GM23248 (cell line): Measurements from ENCODE around the gene ADAD1. TPM values are rescaled to one million over a fixed set of nuclear protein-coding genes. Genes with fewer than 3 reads are reported as not detected.

Experiments
- DNase-seq: peaks from one replicate; pipeline ENCODE4 v3.0.0-alpha.2; 2015
- H2AFZ ChIP-seq: fragments of 200-600 bp; sonication (generic); 2 replicates; pipeline ENCODE4 v1.6.1; 2016; ENCODE audit warnings: antibody characterized with exemption
- H3F3A ChIP-seq: fragments of 200-600 bp; sonication (generic); 2 replicates; pipeline ENCODE4 v1.6.1; 2016; ENCODE audit warnings: mild to moderate bottlenecking, antibody characterized with exemption, mixed run types; ENCODE audit not compliant: insufficient read depth
- H3K27ac ChIP-seq: fragments of 200-600 bp; sonication (generic); 2 replicates; pipeline ENCODE4 v1.5.1; 2016; ENCODE audit warnings: mild to moderate bottlenecking
- H3K27me3 ChIP-seq: fragments of 200-600 bp; sonication (generic); replicated peaks from 2 replicates; pipeline ENCODE4 v1.6.1; 2016; ENCODE audit warnings: mild to moderate bottlenecking; ENCODE audit not compliant: insufficient read depth
- H3K36me3 ChIP-seq: fragments of 200-600 bp; sonication (generic); 2 replicates; pipeline ENCODE4 v1.6.1; 2016; ENCODE audit warnings: low read depth, mild to moderate bottlenecking
- H3K4me1 ChIP-seq: fragments of 200-600 bp; sonication (generic); 2 replicates; pipeline ENCODE4 v1.6.1; 2016; ENCODE audit warnings: mild to moderate bottlenecking; ENCODE audit not compliant: insufficient read depth
- H3K4me2 ChIP-seq: fragments of 200-600 bp; sonication (generic); one replicate; pipeline ENCODE4 v1.6.1; 2016; ENCODE audit warnings: mild to moderate bottlenecking; ENCODE audit not compliant: unreplicated experiment
- H3K4me3 ChIP-seq: fragments of 200-600 bp; sonication (generic); 2 replicates; pipeline ENCODE4 v1.5.1; 2016; ENCODE audit warnings: mild to moderate bottlenecking
- H3K79me2 ChIP-seq: fragments of 200-600 bp; sonication (generic); 2 replicates; pipeline ENCODE4 v1.6.1; 2016; ENCODE audit warnings: mild to moderate bottlenecking; ENCODE audit not compliant: insufficient read depth
- H3K9ac ChIP-seq: fragments of 200-600 bp; sonication (generic); 2 replicates; pipeline ENCODE4 v1.6.1; 2016; ENCODE audit warnings: mild to moderate bottlenecking
- H3K9me2 ChIP-seq: fragments of 200-600 bp; sonication (generic); 2 replicates; pipeline ENCODE4 v1.6.1; 2016; ENCODE audit warnings: mixed run types, mild to moderate bottlenecking, moderate library complexity; ENCODE audit not compliant: insufficient read depth
- H3K9me3 ChIP-seq: fragments of 200-600 bp; sonication (generic); one replicate; pipeline ENCODE4 v1.6.1; 2017; ENCODE audit warnings: low read depth
- H4K20me1 ChIP-seq: fragments of 200-600 bp; sonication (generic); 2 replicates; pipeline ENCODE4 v1.6.0; 2016; ENCODE audit not compliant: insufficient read depth
- EZH2 ChIP-seq: fragments of 200-600 bp; sonication (generic); IDR thresholded peaks from 2 replicates; pipeline ENCODE4 v1.6.1; 2018; ENCODE audit warnings: antibody characterized with exemption, mild to moderate bottlenecking; ENCODE audit not compliant: insufficient read depth, poor library complexity, severe bottlenecking
- EZH2phosphoT487 ChIP-seq: fragments of 200-600 bp; sonication (generic); IDR thresholded peaks from 2 replicates; pipeline ENCODE4 v1.6.1; 2018; ENCODE audit warnings: antibody characterized with exemption, moderate library complexity, mild to moderate bottlenecking, low read depth; ENCODE audit not compliant: insufficient read depth
- WGBS, 2 experiments: methylation state at CpG; one replicate each; pipeline ENCODE4 v1.1.6; 2015 to 2017; ENCODE audit warnings: low lambda C conversion rate in 2 of 2, low coverage in 1 of 2; ENCODE audit errors: missing lambda C conversion rate in 2 of 2; 5-methylcytosine and 5-hydroxymethylcytosine counted together
- in situ Hi-C: fragments of 300-500 bp; cut with MboI; formaldehyde crosslinking; loops from 2 replicates; pipeline ENCODE4 v1.15.0; 2020
- polyA plus RNA-seq: library from polyadenylated mRNA; unstranded; fragments of >200 nt; fragmentation: Nextera tagmentation; extraction: Ambion mirVana; gene quantifications from 2 replicates; pipeline ENCODE4 v1.2.1, GENCODE V29; 2016
- total RNA-seq: library from RNA; depleted of rRNA; stranded (reverse); fragments of >200 nt; shearing (Covaris generic); gene quantifications from 2 replicates; pipeline ENCODE4 v1.2.3, GENCODE V29; 2014

ADAD1 gene
- total and polyA plus RNA-seq, 2 experiments from 2014 or later: not detected

- no peak overlapping the region for H3K4me3 ChIP-seq
- no peaks in the 10 kb centered on the region for H3K9me2 ChIP-seq
- peaks cover 10% of the 10 kb centered on the region; the same call in 1 of the 2 replicates for H3K27me3 ChIP-seq
- in situ Hi-C loops: no loop called here
- H3K4me2 ChIP-seq: no peak overlapping the region
- no peak overlapping the region for H3K9ac ChIP-seq
- no peaks in the 10 kb centered on the region for H3K9me3 ChIP-seq
- no peaks in the 10 kb centered on the region for H4K20me1 ChIP-seq
- H3K4me1 ChIP-seq: no peaks in the 10 kb centered on the region
- no peaks in the 10 kb centered on the region for H3K36me3 ChIP-seq
- TF ChIP-seq EZH2: no peak
- TF ChIP-seq EZH2phosphoT487: no peak
- H3K79me2 ChIP-seq: no peaks in the 10 kb centered on the region
- H3F3A ChIP-seq: no peaks in the 10 kb centered on the region
- no peak overlapping the region for H3K27ac ChIP-seq
- no peak overlapping the region for H2AFZ ChIP-seq
- DNase-seq: peak; percentile 32
Measured at GRCh38 chr4:122450847-122451246, 72.0 kb downstream of the ADAD1 start.

- in situ Hi-C loops: no loop called here
- TF ChIP-seq EZH2: no peak
- TF ChIP-seq EZH2phosphoT487: no peak
- Histone ChIP-seq H3K27ac (no peak overlapping the region), H2AFZ (no peak overlapping the region), H3K4me1 (peaks cover 4% of the 10 kb centered on the region; the same call in 1 of the 2 replicates), H3K79me2 (no peaks in the 10 kb centered on the region), H3K9me3 (no peaks in the 10 kb centered on the region), H3K4me3 (no peak overlapping the region), H3K9me2 (no peaks in the 10 kb centered on the region), H3K4me2 (no peak overlapping the region), H3K9ac (no peak overlapping the region), H3K36me3 (no peaks in the 10 kb centered on the region), H3F3A (no peaks in the 10 kb centered on the region), H3K27me3 (no peaks in the 10 kb centered on the region), H4K20me1 (no peaks in the 10 kb centered on the region)
- WGBS, 2 experiments: 44 to 50% methylated on average over 1 of the region's 1 CpG
- DNase-seq: no peak
Measured at GRCh38 chr4:122453384-122453995, 74.7 kb downstream of the ADAD1 start.

GRCh38 chr4:122456231-122457116, 77.7 kb downstream of the ADAD1 start, which contains the start of gene IL2:
TSS of gene IL2 (minus strand) at chr4:122456725. CDS start at chr4:122456440, 285 bp downstream.
- Histone ChIP-seq H3F3A (peaks cover 8% of the 10 kb centered on the region; the same call in 1 of the 2 replicates), H3K27ac (no peak within 1 kb of the TSS), H3K27me3 (no peaks in the 10 kb centered on the region), H2AFZ (no peak within 1 kb of the TSS), H3K9me3 (no peaks in the 10 kb centered on the region), H3K9ac (no peak within 1 kb of the TSS), H4K20me1 (no peaks in the 10 kb centered on the region), H3K4me1 (peaks cover 14% of the 10 kb centered on the region), H3K4me3 (no peak within 1 kb of the TSS), H3K9me2 (no peaks in the 10 kb centered on the region), H3K36me3 (no peaks in the 10 kb centered on the region), H3K79me2 (no peaks in the 10 kb centered on the region), H3K4me2 (no peak within 1 kb of the TSS)
- no peak for TF ChIP-seq EZH2
- TF ChIP-seq EZH2phosphoT487: no peak
- in situ Hi-C loops: no loop called here
- no peak for DNase-seq
- WGBS, 2 experiments: 93 to 94% methylated on average over 2 of the region's 2 CpGs

GRCh38 chr4:122458625-122459024, 79.8 kb downstream of the ADAD1 start:
- H3K4me3 ChIP-seq: peak overlapping the region; percentile 66
- peaks cover 14% of the 10 kb centered on the region for H3K4me1 ChIP-seq
- H3K27me3 ChIP-seq: no peaks in the 10 kb centered on the region
- H3K36me3 ChIP-seq: no peaks in the 10 kb centered on the region
- WGBS, 2 experiments: 12 to 14% methylated on average over 5 of the region's 5 CpGs
- H4K20me1 ChIP-seq: no peaks in the 10 kb centered on the region
- peaks cover 8% of the 10 kb centered on the region; the same call in 1 of the 2 replicates for H3F3A ChIP-seq
- TF ChIP-seq EZH2phosphoT487 (no peak), EZH2 (no peak)
- no peaks in the 10 kb centered on the region for H3K79me2 ChIP-seq
- H3K27ac ChIP-seq: no peak overlapping the region
- H3K4me2 ChIP-seq: peak overlapping the region; percentile 85
- peak overlapping the region; percentile 86 for H2AFZ ChIP-seq
- no peaks in the 10 kb centered on the region for H3K9me2 ChIP-seq
- peak; percentile 67 for DNase-seq
- in situ Hi-C loops: no loop called here
- no peaks in the 10 kb centered on the region for H3K9me3 ChIP-seq
- H3K9ac ChIP-seq: peak overlapping the region; percentile 50
